ENCODE measurements around the gene MTRF1L. TPM values are rescaled to one million over a fixed set of nuclear protein-coding genes. Genes with fewer than 3 reads are reported as not detected.

MTRF1L gene
- total and polyA plus RNA-seq, 2 of the 13 experiments (the other 11 are each of a cell fraction or from before 2014, with no cell fraction given) = 17.6 to 28.7 TPM

DNA sequence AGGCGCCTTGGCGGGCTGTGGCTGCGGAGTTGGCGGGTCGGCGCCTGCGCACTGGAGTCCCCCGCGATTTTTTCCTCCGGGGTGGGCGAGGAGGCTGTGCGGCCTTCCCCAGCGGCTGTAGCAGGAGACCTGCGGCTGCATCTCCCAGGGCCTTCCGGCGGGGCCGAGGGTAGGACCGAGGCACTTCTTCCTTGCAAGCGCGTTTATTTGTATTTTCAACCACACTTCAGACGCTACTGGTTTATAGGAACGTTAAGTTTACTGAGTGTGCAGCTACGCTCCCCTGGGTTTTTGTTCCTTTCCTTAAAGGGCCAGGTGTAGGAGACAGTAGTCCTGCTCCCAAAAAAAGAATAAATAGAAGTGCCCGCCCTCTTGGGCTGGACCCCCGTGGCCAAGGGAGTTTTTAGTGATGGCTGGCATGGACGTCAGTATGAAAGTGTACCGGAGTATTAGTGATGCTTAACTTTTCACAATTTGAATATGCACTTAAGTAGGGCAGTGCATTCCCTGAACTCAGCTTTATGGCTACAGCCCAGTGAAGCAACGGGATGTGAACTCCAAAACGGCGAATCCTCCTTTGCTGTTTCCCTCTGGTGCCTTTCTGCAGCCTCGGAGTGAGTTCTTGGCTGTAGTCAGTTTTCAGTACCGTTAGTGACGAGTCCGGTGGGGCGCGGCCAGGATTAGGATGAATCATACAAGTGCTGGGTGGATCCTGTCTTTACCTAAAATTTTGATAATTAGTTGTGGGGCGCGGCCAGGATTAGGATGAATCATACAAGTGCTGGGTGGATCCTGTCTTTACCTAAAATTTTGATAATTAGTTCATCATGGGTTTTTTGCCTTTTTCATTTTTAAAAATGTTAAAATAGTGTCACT lies 18.6 kb downstream of the MTRF1L start (continued):
- no peak; the same call in 1 of the 2 replicates for TF ChIP-seq ZFP82 (CRISPR knock-in tag; IDR thresholded peaks at IDR 0.05; ENCODE audit: borderline replicate concordance)
- no peak for TF ChIP-seq ZNF431 (CRISPR knock-in tag; IDR thresholded peaks at IDR 0.05; ENCODE audit: borderline replicate concordance, low read depth)
- TF ChIP-seq GZF1 (CRISPR knock-in tag; IDR thresholded peaks at IDR 0.05) = no peak
- TF ChIP-seq ZFAT (CRISPR knock-in tag; conservative IDR thresholded peaks at IDR 0.05) = 0 out of 2 replicates have a peak, but pooled peaks have one; percentile 67
- TF ChIP-seq MXI1 (IDR thresholded peaks at IDR 0.05; ENCODE audit: borderline replicate concordance, low read depth, low read length) = peak; percentile 20; the same call in 1 of the 3 replicates
- 0 out of 2 replicates have a peak, but pooled peaks have one; percentile 14 for TF ChIP-seq ZNF264 (CRISPR knock-in tag; IDR thresholded peaks at IDR 0.05)
- TF ChIP-seq MAFG (CRISPR knock-in tag; IDR thresholded peaks at IDR 0.05) = no peak
- peak; percentile 93 for TF ChIP-seq POLR2G (IDR thresholded peaks at IDR 0.05; ENCODE audit: low read depth, low read length)
- TF ChIP-seq SP1 (IDR thresholded peaks at IDR 0.05) = no peak
- TF ChIP-seq SP1 (CRISPR knock-in tag; IDR thresholded peaks at IDR 0.05) = peak; percentile 29; the same call in 1 of the 2 replicates
- no peak; the same call in 1 of the 2 replicates for TF ChIP-seq ZBTB8A (CRISPR knock-in tag; IDR thresholded peaks at IDR 0.05; ENCODE audit: borderline replicate concordance, low read depth)
- no peak for TF ChIP-seq PAX8 (CRISPR knock-in tag; IDR thresholded peaks at IDR 0.05; ENCODE audit: borderline replicate concordance)
- TF ChIP-seq, protein P1, sequence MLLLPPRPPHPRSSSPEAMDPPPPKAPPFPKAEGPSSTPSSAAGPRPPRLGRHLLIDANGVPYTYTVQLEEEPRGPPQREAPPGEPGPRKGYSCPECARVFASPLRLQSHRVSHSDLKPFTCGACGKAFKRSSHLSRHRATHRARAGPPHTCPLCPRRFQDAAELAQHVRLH (CRISPR knock-in tag; IDR thresholded peaks at IDR 0.05; ENCODE audit: borderline replicate concordance, low read depth) = peak; percentile 64; the same call in 1 of the 2 replicates
- TF ChIP-seq YEATS2 (CRISPR knock-in tag; IDR thresholded peaks at IDR 0.05; ENCODE audit: borderline replicate concordance) = peak; percentile 79; the same call in 1 of the 2 replicates
- TF ChIP-seq ZNF780A (CRISPR knock-in tag; IDR thresholded peaks at IDR 0.05) = no peak
- TF ChIP-seq, protein P2, sequence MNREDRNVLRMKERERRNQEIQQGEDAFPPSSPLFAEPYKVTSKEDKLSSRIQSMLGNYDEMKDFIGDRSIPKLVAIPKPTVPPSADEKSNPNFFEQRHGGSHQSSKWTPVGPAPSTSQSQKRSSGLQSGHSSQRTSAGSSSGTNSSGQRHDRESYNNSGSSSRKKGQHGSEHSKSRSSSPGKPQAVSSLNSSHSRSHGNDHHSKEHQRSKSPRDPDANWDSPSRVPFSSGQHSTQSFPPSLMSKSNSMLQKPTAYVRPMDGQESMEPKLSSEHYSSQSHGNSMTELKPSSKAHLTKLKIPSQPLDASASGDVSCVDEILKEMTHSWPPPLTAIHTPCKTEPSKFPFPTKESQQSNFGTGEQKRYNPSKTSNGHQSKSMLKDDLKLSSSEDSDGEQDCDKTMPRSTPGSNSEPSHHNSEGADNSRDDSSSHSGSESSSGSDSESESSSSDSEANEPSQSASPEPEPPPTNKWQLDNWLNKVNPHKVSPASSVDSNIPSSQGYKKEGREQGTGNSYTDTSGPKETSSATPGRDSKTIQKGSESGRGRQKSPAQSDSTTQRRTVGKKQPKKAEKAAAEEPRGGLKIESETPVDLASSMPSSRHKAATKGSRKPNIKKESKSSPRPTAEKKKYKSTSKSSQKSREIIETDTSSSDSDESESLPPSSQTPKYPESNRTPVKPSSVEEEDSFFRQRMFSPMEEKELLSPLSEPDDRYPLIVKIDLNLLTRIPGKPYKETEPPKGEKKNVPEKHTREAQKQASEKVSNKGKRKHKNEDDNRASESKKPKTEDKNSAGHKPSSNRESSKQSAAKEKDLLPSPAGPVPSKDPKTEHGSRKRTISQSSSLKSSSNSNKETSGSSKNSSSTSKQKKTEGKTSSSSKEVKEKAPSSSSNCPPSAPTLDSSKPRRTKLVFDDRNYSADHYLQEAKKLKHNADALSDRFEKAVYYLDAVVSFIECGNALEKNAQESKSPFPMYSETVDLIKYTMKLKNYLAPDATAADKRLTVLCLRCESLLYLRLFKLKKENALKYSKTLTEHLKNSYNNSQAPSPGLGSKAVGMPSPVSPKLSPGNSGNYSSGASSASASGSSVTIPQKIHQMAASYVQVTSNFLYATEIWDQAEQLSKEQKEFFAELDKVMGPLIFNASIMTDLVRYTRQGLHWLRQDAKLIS (CRISPR knock-in tag; IDR thresholded peaks at IDR 0.05) = no peak
- TF ChIP-seq HES4 (CRISPR knock-in tag; IDR thresholded peaks at IDR 0.05; ENCODE audit: borderline replicate concordance) = no peak
- peak; percentile 17; the same call in 1 of the 2 replicates for TF ChIP-seq ZNF547 (CRISPR knock-in tag; IDR thresholded peaks at IDR 0.05)
- TF ChIP-seq HNRNPK (IDR thresholded peaks at IDR 0.05; ENCODE audit: low read depth, low read length, poor library complexity, severe bottlenecking) = peak; percentile 57
- TF ChIP-seq NR2C2 (CRISPR knock-in tag; IDR thresholded peaks at IDR 0.05; ENCODE audit: borderline replicate concordance) = no peak; the same call in 1 of the 2 replicates
- peak; percentile 55; the same call in 1 of the 2 replicates for TF ChIP-seq GABPB1 (CRISPR knock-in tag; IDR thresholded peaks at IDR 0.05)
- TF ChIP-seq IRX3 (CRISPR knock-in tag; IDR thresholded peaks at IDR 0.05; ENCODE audit: borderline replicate concordance, low read depth) = no peak
- peak; percentile 94 for TF ChIP-seq SATB2 (CRISPR knock-in tag; IDR thresholded peaks at IDR 0.05)
- TF ChIP-seq, protein P3, sequence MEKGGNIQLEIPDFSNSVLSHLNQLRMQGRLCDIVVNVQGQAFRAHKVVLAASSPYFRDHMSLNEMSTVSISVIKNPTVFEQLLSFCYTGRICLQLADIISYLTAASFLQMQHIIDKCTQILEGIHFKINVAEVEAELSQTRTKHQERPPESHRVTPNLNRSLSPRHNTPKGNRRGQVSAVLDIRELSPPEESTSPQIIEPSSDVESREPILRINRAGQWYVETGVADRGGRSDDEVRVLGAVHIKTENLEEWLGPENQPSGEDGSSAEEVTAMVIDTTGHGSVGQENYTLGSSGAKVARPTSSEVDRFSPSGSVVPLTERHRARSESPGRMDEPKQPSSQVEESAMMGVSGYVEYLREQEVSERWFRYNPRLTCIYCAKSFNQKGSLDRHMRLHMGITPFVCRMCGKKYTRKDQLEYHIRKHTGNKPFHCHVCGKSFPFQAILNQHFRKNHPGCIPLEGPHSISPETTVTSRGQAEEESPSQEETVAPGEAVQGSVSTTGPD (CRISPR knock-in tag; IDR thresholded peaks at IDR 0.05) = peak; percentile 75

Measured in HepG2 (cell line).